Calu3 (cell line): ENCODE results near the gene ZAR1. TPM values are rescaled to one million over a fixed set of nuclear protein-coding genes. Genes with fewer than 3 reads are reported as not detected.

ENCODE experiments used
- BruUV-seq: library from RNA; stranded (reverse); fragments of 400-500 nt; replicated peaks from 2 replicates; lab custom pipeline; 2021; lab: Mats Ljungman, UMichigan
- CTCF ChIA-PET: fragments of 300-600 bp; sonication (Branson Sonifier 250); formaldehyde crosslinking; loops from one replicate; lab custom pipeline; 2022; ENCODE audit warnings: antibody characterized with exemption; lab: Charles Lee
- DNase-seq: peaks from one replicate; pipeline ENCODE4 v3.0.0; 2022
- H3K27ac Mint-ChIP-seq: one replicate; pipeline ENCODE4 v1.8.0; 2022; ENCODE audit warnings: mixed read lengths; ENCODE audit not compliant: unreplicated experiment
- H3K27me3 Mint-ChIP-seq: one replicate; pipeline ENCODE4 v1.8.0; 2022; ENCODE audit warnings: mixed read lengths; ENCODE audit not compliant: unreplicated experiment
- H3K36me3 Mint-ChIP-seq: one replicate; pipeline ENCODE4 v1.8.0; 2022; ENCODE audit warnings: mild to moderate bottlenecking, moderate library complexity, mixed read lengths; ENCODE audit not compliant: insufficient read depth, unreplicated experiment
- H3K4me1 Mint-ChIP-seq: one replicate; pipeline ENCODE4 v1.8.0; 2022; ENCODE audit warnings: mild to moderate bottlenecking, low read depth, mixed read lengths; ENCODE audit not compliant: unreplicated experiment
- H3K4me3 Mint-ChIP-seq: one replicate; pipeline ENCODE4 v1.8.0; 2022; ENCODE audit warnings: mild to moderate bottlenecking, low read depth, moderate library complexity, mixed read lengths; ENCODE audit not compliant: unreplicated experiment
- H3K9me3 Mint-ChIP-seq: one replicate; pipeline ENCODE4 v1.8.0; 2022; ENCODE audit warnings: low read depth, mixed read lengths; ENCODE audit not compliant: unreplicated experiment
- CTCF ChIP-seq: fragments of 200-600 bp; IDR thresholded peaks from one replicate; pipeline ENCODE4 v1.8.0; 2022; ENCODE audit warnings: antibody characterized with exemption; ENCODE audit not compliant: unreplicated experiment
- intact Hi-C: fragments of 100-400 bp; cut with micrococcal nuclease; formaldehyde crosslinking; loops from one replicate; pipeline ENCODE4 v1.10.0; 2022; ENCODE audit not compliant: unreplicated experiment
- total RNA-seq: library from RNA; stranded (reverse); gene quantifications from 2 replicates; pipeline ENCODE4 v1.2.3, GENCODE V29; 2022

Gene ZAR1
- total RNA-seq, 1 experiment from 2014 or later: not detected

- no peak for DNase-seq
- no peaks in the 10 kb centered on the region for H3K9me3 Mint-ChIP-seq
- BruUV-seq: no TSS peak
- no peaks in the 10 kb centered on the region for H3K4me1 Mint-ChIP-seq
- no peak overlapping the region for H3K4me3 Mint-ChIP-seq
- CTCF ChIA-PET: no interaction called here
- H3K36me3 Mint-ChIP-seq: peaks cover 11% of the 10 kb centered on the region
- intact Hi-C loops: no loop called here
- no peaks in the 10 kb centered on the region for H3K27me3 Mint-ChIP-seq
- no peak for TF ChIP-seq CTCF
- no peak overlapping the region for H3K27ac Mint-ChIP-seq
Observed at GRCh38 chr4:48518143-48518542, 28.1 kb downstream of the ZAR1 start.

GRCh38 chr4:48526406-48526805 lies 36.4 kb downstream of the ZAR1 start:
- intact Hi-C loops: no loop called here
- no peaks in the 10 kb centered on the region for H3K9me3 Mint-ChIP-seq
- no peaks in the 10 kb centered on the region for H3K27me3 Mint-ChIP-seq
- no peaks in the 10 kb centered on the region for H3K4me1 Mint-ChIP-seq
- H3K36me3 Mint-ChIP-seq: peaks cover 24% of the 10 kb centered on the region
- no TSS peak for BruUV-seq
- H3K27ac Mint-ChIP-seq: no peak overlapping the region
- no peak for DNase-seq
- H3K4me3 Mint-ChIP-seq: no peak overlapping the region
- no peak for TF ChIP-seq CTCF
- CTCF ChIA-PET: no interaction called here

GRCh38 chr4:48538358-48538757 lies 48.3 kb downstream of the ZAR1 start:
- Mint-ChIP-seq H3K9me3 (no peaks in the 10 kb centered on the region), H3K27me3 (no peaks in the 10 kb centered on the region), H3K27ac (no peak overlapping the region), H3K4me3 (no peak overlapping the region), H3K36me3 (no peaks in the 10 kb centered on the region), H3K4me1 (no peaks in the 10 kb centered on the region)
- no peak for TF ChIP-seq CTCF
- no peak for DNase-seq
- BruUV-seq: no TSS peak
- intact Hi-C loops: no loop called here
- CTCF ChIA-PET: no interaction called here

- H3K4me3 Mint-ChIP-seq: no peak overlapping the region
- no TSS peak for BruUV-seq
- CTCF ChIA-PET: no interaction called here
- no peak for DNase-seq
- TF ChIP-seq CTCF: no peak
- H3K9me3 Mint-ChIP-seq: no peaks in the 10 kb centered on the region
- intact Hi-C loops: no loop called here
- H3K27ac Mint-ChIP-seq: no peak overlapping the region
- H3K4me1 Mint-ChIP-seq: no peaks in the 10 kb centered on the region
- no peaks in the 10 kb centered on the region for H3K27me3 Mint-ChIP-seq
- H3K36me3 Mint-ChIP-seq: no peaks in the 10 kb centered on the region
Observed at GRCh38 chr4:48539597-48539996, 49.5 kb downstream of the ZAR1 start.
